H9 (cell line): ENCODE data around the gene FCHSD2. TPM values are rescaled to one million over a fixed set of nuclear protein-coding genes. Genes with fewer than 3 reads are reported as not detected.

Source experiments
- DNase-seq: peaks from one replicate; pipeline ENCODE4 v3.0.0-alpha.2; 2017
- H2AFZ ChIP-seq: one replicate; pipeline ENCODE4 v1.6.1; 2013; ENCODE audit warnings: mild to moderate bottlenecking, low read length, control low read depth, moderate library complexity
- H2AK5ac ChIP-seq: 2 replicates; pipeline ENCODE4 v1.6.1; 2013; ENCODE audit warnings: low read length, control low read depth, mixed read lengths; ENCODE audit not compliant: insufficient read length
- H2BK120ac ChIP-seq: one replicate; pipeline ENCODE4 v1.6.1; 2013; ENCODE audit warnings: low read depth, mild to moderate bottlenecking, low read length, control low read depth, inconsistent platforms; ENCODE audit not compliant: poor library complexity, severe bottlenecking
- H2BK12ac ChIP-seq: 2 replicates; pipeline ENCODE4 v1.6.1; 2013; ENCODE audit warnings: low read length, control low read depth, mixed read lengths, low read depth; ENCODE audit not compliant: insufficient read length
- H2BK15ac ChIP-seq: 2 replicates; pipeline ENCODE4 v1.6.1; 2013; ENCODE audit warnings: low read depth, low read length, control low read depth
- H2BK20ac ChIP-seq: one replicate; pipeline ENCODE4 v1.6.1; 2013; ENCODE audit warnings: low read depth, mild to moderate bottlenecking, low read length, control low read depth, inconsistent platforms; ENCODE audit not compliant: poor library complexity, severe bottlenecking
- H2BK5ac ChIP-seq: 2 replicates; pipeline ENCODE4 v1.6.1; 2013; ENCODE audit warnings: low read length, control low read depth, mixed read lengths; ENCODE audit not compliant: insufficient read length
- H3K14ac ChIP-seq: 2 replicates; pipeline ENCODE4 v1.6.1; 2013; ENCODE audit warnings: low read length, control low read depth; ENCODE audit not compliant: insufficient read depth
- H3K18ac ChIP-seq: 2 replicates; pipeline ENCODE4 v1.6.1; 2013; ENCODE audit warnings: low read depth, mild to moderate bottlenecking, mixed read lengths, low read length, control low read depth; ENCODE audit not compliant: insufficient read length
- H3K23ac ChIP-seq: 2 replicates; pipeline ENCODE4 v1.6.1; 2013; ENCODE audit warnings: low read length, control low read depth, mixed read lengths, low read depth; ENCODE audit not compliant: insufficient read length
- H3K23me2 ChIP-seq: 2 replicates; pipeline ENCODE4 v1.6.1; 2013; ENCODE audit warnings: low read depth, mild to moderate bottlenecking, mixed read lengths, low read length, control low read depth; ENCODE audit not compliant: insufficient read length, poor library complexity, severe bottlenecking
- H3K27ac ChIP-seq: 2 replicates; pipeline ENCODE4 v1.5.1; 2013; ENCODE audit warnings: low read length, control low read depth, mixed read lengths, low read depth; ENCODE audit not compliant: insufficient read length
- H3K27me3 ChIP-seq: 2 replicates; pipeline ENCODE4 v1.6.1; 2013; ENCODE audit warnings: low read length, control low read depth, inconsistent platforms; ENCODE audit not compliant: insufficient read depth
- H3K4ac ChIP-seq: 2 replicates; pipeline ENCODE4 v1.6.1; 2013; ENCODE audit warnings: low read depth, mild to moderate bottlenecking, control low read depth, inconsistent platforms, low read length, moderate library complexity
- H3K4me1 ChIP-seq: 2 replicates; pipeline ENCODE4 v1.6.1; 2013; ENCODE audit warnings: low read length, control low read depth, inconsistent platforms; ENCODE audit not compliant: insufficient read depth
- H3K4me2 ChIP-seq: 2 replicates; pipeline ENCODE4 v1.6.1; 2013; ENCODE audit warnings: low read length, control low read depth, mixed read lengths; ENCODE audit not compliant: insufficient read length, insufficient read depth
- H3K56ac ChIP-seq: 2 replicates; pipeline ENCODE4 v1.6.1; 2013; ENCODE audit warnings: low read depth, mild to moderate bottlenecking, mixed read lengths, low read length, control low read depth; ENCODE audit not compliant: insufficient read length
- H3K79me1 ChIP-seq: 2 replicates; pipeline ENCODE4 v1.6.1; 2013; ENCODE audit warnings: low read depth, mild to moderate bottlenecking, moderate library complexity, low read length, control low read depth, inconsistent platforms; ENCODE audit not compliant: insufficient read depth, poor library complexity, severe bottlenecking
- H3K79me2 ChIP-seq: 2 replicates; pipeline ENCODE4 v1.6.1; 2013; ENCODE audit warnings: low read length, control low read depth, inconsistent platforms; ENCODE audit not compliant: insufficient read depth
- H3K9ac ChIP-seq: 2 replicates; pipeline ENCODE4 v1.6.1; 2013; ENCODE audit warnings: low read length, control low read depth, mixed read lengths; ENCODE audit not compliant: insufficient read length; ENCODE audit errors: extremely low read depth
- H3K9me3 ChIP-seq: one replicate; pipeline ENCODE4 v1.6.1; 2013; ENCODE audit warnings: low read depth, low read length, inconsistent platforms; ENCODE audit not compliant: control insufficient read depth
- H3T11ph ChIP-seq: one replicate; pipeline ENCODE4 v1.6.1; 2013; ENCODE audit warnings: mild to moderate bottlenecking, low read length, control low read depth, inconsistent platforms
- H4K20me1 ChIP-seq: one replicate; pipeline ENCODE4 v1.6.1; 2013; ENCODE audit not compliant: control insufficient read depth, insufficient read length, insufficient read depth
- H4K5ac ChIP-seq: 2 replicates; pipeline ENCODE4 v1.6.1; 2013; ENCODE audit warnings: low read depth, mild to moderate bottlenecking, mixed read lengths, low read length, control low read depth; ENCODE audit not compliant: insufficient read length
- H4K8ac ChIP-seq: replicated peaks from 2 replicates; pipeline ENCODE4 v1.6.1; 2013; ENCODE audit warnings: low read length, control low read depth, mixed read lengths, low read depth; ENCODE audit not compliant: insufficient read length
- H4K91ac ChIP-seq: 2 replicates; pipeline ENCODE4 v1.6.1; 2013; ENCODE audit warnings: low read depth, mild to moderate bottlenecking, moderate library complexity, mixed read lengths, low read length, control low read depth; ENCODE audit not compliant: insufficient read length
- H3K27ac Mint-ChIP-seq, 3 experiments: 2 replicates in 2 of 3; 3 replicates in 1 of 3; pipeline ENCODE4 v1.8.0; 2020 to 2021; ENCODE audit warnings: mixed read lengths in 3 of 3, mild to moderate bottlenecking in 1 of 3, moderate library complexity in 1 of 3
- H3K27me3 Mint-ChIP-seq: 2 replicates; pipeline ENCODE4 v1.8.0; 2021; ENCODE audit warnings: low read depth, mild to moderate bottlenecking, moderate library complexity, mixed read lengths
- H3K36me3 Mint-ChIP-seq, 3 experiments: 2 replicates in 2 of 3; 3 replicates in 1 of 3; pipeline ENCODE4 v1.8.0; 2020 to 2021; ENCODE audit warnings: low read depth in 3 of 3, mixed read lengths in 3 of 3; ENCODE audit not compliant: insufficient read depth in 1 of 3
- H3K4me1 Mint-ChIP-seq, 2 experiments: 2 replicates each; pipeline ENCODE4 v1.8.0; 2020; ENCODE audit warnings: mixed read lengths in 2 of 2
- H3K4me3 Mint-ChIP-seq, 2 experiments: 2 replicates in 1 of 2; 3 replicates in 1 of 2; pipeline ENCODE4 v1.8.0; 2020 to 2021; ENCODE audit warnings: mild to moderate bottlenecking in 2 of 2, mixed read lengths in 2 of 2, moderate library complexity in 1 of 2
- H3K9me3 Mint-ChIP-seq, 2 experiments: 2 replicates in 1 of 2; 3 replicates in 1 of 2; pipeline ENCODE4 v1.8.0; 2020; ENCODE audit warnings: mild to moderate bottlenecking in 2 of 2, mixed read lengths in 2 of 2, moderate library complexity in 1 of 2
- CTCF ChIP-seq: fragments of 200-600 bp; sonication (generic); conservative IDR thresholded peaks from 3 replicates; pipeline ENCODE4 v1.8.0; 2021; ENCODE audit warnings: antibody characterized with exemption, mild to moderate bottlenecking
- total RNA-seq: library from RNA; stranded (reverse); gene quantifications from 2 replicates; pipeline ENCODE4 v1.2.1, GENCODE V29; 2021

The FCHSD2 gene
- total RNA-seq, 1 experiment from 2014 or later: 17.8 TPM

- Histone ChIP-seq H3K4ac (no peak overlapping the region), H3K9me3 (no peaks in the 10 kb centered on the region), H4K8ac (no peak overlapping the region), H3T11ph (no peak overlapping the region), H2AK5ac (no peak overlapping the region), H4K5ac (no peak overlapping the region), H3K56ac (no peak overlapping the region), H3K4me2 (no peak overlapping the region), H2AFZ (no peak overlapping the region), H2BK20ac (no peak overlapping the region), H2BK120ac (no peak overlapping the region), H3K23ac (no peak overlapping the region), H3K27me3 (no peaks in the 10 kb centered on the region), H3K9ac (no peak overlapping the region), H4K91ac (no peak overlapping the region), H2BK12ac (no peak overlapping the region), H4K20me1 (no peaks in the 10 kb centered on the region), H2BK15ac (no peak overlapping the region), H3K79me2 (no peaks in the 10 kb centered on the region), H3K27ac (no peak overlapping the region), H3K18ac (no peak overlapping the region), H2BK5ac (no peak overlapping the region), H3K79me1 (no peaks in the 10 kb centered on the region), H3K14ac (no peak overlapping the region), H3K23me2 (no peaks in the 10 kb centered on the region), H3K4me1 (no peaks in the 10 kb centered on the region; the same call in 1 of the 2 replicates)
- DNase-seq: no peak
- TF ChIP-seq CTCF: no peak
- Mint-ChIP-seq H3K27ac (no peak overlapping the region; a peak in 1 of 7 replicates), H3K4me3 (no peak overlapping the region), H3K27me3 (no peaks in the 10 kb centered on the region), H3K36me3 (no peaks in the 10 kb centered on the region; a peak in 1 of 7 replicates), H3K9me3 (no peaks in the 10 kb centered on the region), H3K4me1 (peaks cover 15 to 16% of the 10 kb centered on the region in 2 experiments)
Observed at GRCh38 chr11:72951888-72952287, 190.2 kb downstream of the FCHSD2 start.
